ENCODE data around the gene CAPS.

DNA sequence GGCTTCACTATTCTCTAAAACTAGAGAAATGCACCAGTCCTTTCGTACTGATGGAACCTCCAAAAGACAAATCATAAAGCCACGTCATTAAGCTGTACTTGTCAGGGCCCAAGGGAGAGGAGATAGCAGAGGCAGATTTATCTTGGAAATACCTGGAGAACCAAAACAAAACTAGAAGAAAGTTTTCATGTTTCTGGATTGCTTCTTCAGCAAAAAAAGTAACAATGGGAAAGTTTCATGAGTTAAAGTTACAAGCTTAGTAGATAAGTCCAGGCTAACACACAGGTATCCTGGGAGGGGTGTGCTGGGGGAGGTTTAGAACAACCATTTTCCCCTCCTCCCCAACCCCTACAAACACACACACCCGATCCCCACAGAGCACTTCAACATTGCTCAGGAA, 42.3 kb downstream of the CAPS start:
- TF ChIP-seq, protein P1, sequence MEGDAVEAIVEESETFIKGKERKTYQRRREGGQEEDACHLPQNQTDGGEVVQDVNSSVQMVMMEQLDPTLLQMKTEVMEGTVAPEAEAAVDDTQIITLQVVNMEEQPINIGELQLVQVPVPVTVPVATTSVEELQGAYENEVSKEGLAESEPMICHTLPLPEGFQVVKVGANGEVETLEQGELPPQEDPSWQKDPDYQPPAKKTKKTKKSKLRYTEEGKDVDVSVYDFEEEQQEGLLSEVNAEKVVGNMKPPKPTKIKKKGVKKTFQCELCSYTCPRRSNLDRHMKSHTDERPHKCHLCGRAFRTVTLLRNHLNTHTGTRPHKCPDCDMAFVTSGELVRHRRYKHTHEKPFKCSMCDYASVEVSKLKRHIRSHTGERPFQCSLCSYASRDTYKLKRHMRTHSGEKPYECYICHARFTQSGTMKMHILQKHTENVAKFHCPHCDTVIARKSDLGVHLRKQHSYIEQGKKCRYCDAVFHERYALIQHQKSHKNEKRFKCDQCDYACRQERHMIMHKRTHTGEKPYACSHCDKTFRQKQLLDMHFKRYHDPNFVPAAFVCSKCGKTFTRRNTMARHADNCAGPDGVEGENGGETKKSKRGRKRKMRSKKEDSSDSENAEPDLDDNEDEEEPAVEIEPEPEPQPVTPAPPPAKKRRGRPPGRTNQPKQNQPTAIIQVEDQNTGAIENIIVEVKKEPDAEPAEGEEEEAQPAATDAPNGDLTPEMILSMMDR (conservative IDR thresholded peaks at IDR 0.05) = no peak
- TF ChIP-seq EZH2 (IDR thresholded peaks at IDR 0.05; ENCODE audit: low read depth) = no peak
